ENCODE data around the gene MUCL3. TPM values are rescaled to one million over a fixed set of nuclear protein-coding genes. Genes with fewer than 3 reads are reported as not detected.
"Not testable (repeated sequence)": the region's sequence is repeated elsewhere in the genome, so short reads cannot be mapped to it uniquely, and the experiment has no call there.

The MUCL3 gene
- total RNA-seq, 3 donors from 2014 or later: not detected

- no peaks in the 10 kb centered on the region for H3K9me3 ChIP-seq
- no peak overlapping the region for H3K27ac ChIP-seq
- no peaks in the 10 kb centered on the region for H3K4me1 ChIP-seq
- H3K36me3 ChIP-seq: no peaks in the 10 kb centered on the region
- intact Hi-C loops (cut with DNase I; ENCODE audit: low total_unique reads): no loop called here
- H3K4me3 ChIP-seq: no peak overlapping the region
- TF ChIP-seq CTCF (IDR thresholded peaks at IDR 0.05) (no peak), POLR2AphosphoS5 (IDR thresholded peaks at IDR 0.05) (no peak), POLR2A (IDR thresholded peaks at IDR 0.05) (no peak)
- H3K27me3 ChIP-seq: no peaks in the 10 kb centered on the region
- DNase-seq (ENCODE audit: low spot score in 2 of 2): no peak
These were observed 39.8 kb upstream of the MUCL3 start for GRCh38 chr6:30900863-30901417.

GRCh38 chr6:30901436-30901835, 39.3 kb upstream of the MUCL3 start:
- no peak for TF ChIP-seq POLR2A (IDR thresholded peaks at IDR 0.05)
- TF ChIP-seq POLR2AphosphoS5 (IDR thresholded peaks at IDR 0.05): no peak
- no peak for TF ChIP-seq CTCF (IDR thresholded peaks at IDR 0.05)
- DNase-seq (ENCODE audit: low spot score in 2 of 2): no peak
- Histone ChIP-seq H3K4me1 (no peaks in the 10 kb centered on the region), H3K4me3 (no peak overlapping the region), H3K36me3 (no peaks in the 10 kb centered on the region), H3K9me3 (no peaks in the 10 kb centered on the region), H3K27ac (no peak overlapping the region), H3K27me3 (no peaks in the 10 kb centered on the region)
- intact Hi-C loops (cut with DNase I; ENCODE audit: low total_unique reads): no loop called here

- H3K27ac ChIP-seq; intact Hi-C loops (cut with DNase I; ENCODE audit: low total_unique reads); DNase-seq (ENCODE audit: low spot score in 2 of 2); H3K36me3 ChIP-seq; H3K4me3 ChIP-seq; H3K4me1 ChIP-seq; H3K9me3 ChIP-seq; H3K27me3 ChIP-seq: not testable (repeated sequence)
These were observed 38.6 kb upstream of the MUCL3 start for GRCh38 chr6:30902196-30902595.

GRCh38 chr6:30902709-30903108, 38.1 kb upstream of the MUCL3 start:
- intact Hi-C loops (cut with DNase I; ENCODE audit: low total_unique reads): no loop called here
- Histone ChIP-seq H3K27ac (no peak overlapping the region), H3K36me3 (no peaks in the 10 kb centered on the region), H3K27me3 (no peaks in the 10 kb centered on the region), H3K4me1 (no peaks in the 10 kb centered on the region), H3K4me3 (no peak overlapping the region), H3K9me3 (no peaks in the 10 kb centered on the region)
- no peak for DNase-seq (ENCODE audit: low spot score in 2 of 2)
- TF ChIP-seq POLR2AphosphoS5 (IDR thresholded peaks at IDR 0.05) (no peak), POLR2A (IDR thresholded peaks at IDR 0.05) (no peak), CTCF (IDR thresholded peaks at IDR 0.05) (no peak)

- no peak for TF ChIP-seq CTCF (IDR thresholded peaks at IDR 0.05)
- no peak for TF ChIP-seq POLR2AphosphoS5 (IDR thresholded peaks at IDR 0.05)
- no peak for TF ChIP-seq POLR2A (IDR thresholded peaks at IDR 0.05)
- intact Hi-C loops (cut with DNase I; ENCODE audit: low total_unique reads): no loop called here
- no peak overlapping the region for H3K4me3 ChIP-seq
- H3K4me1 ChIP-seq: no peaks in the 10 kb centered on the region
- no peak for DNase-seq (ENCODE audit: low spot score in 2 of 2)
- no peak overlapping the region for H3K27ac ChIP-seq
- no peaks in the 10 kb centered on the region for H3K27me3 ChIP-seq
- no peaks in the 10 kb centered on the region for H3K9me3 ChIP-seq
- no peaks in the 10 kb centered on the region for H3K36me3 ChIP-seq
These were observed 37.5 kb upstream of the MUCL3 start for GRCh38 chr6:30903236-30903635.

- H3K4me3 ChIP-seq: peak overlapping the region; percentile 74 to 89 (median 83)
These were observed 33.4 kb upstream of the MUCL3 start for GRCh38 chr6:30907290-30907757.

More at GRCh38 chr6:30907290-30907757, 33.4 kb upstream of the MUCL3 start:
- H3K36me3 ChIP-seq; DNase-seq (ENCODE audit: low spot score in 2 of 2); H3K27me3 ChIP-seq; intact Hi-C loops (cut with DNase I; ENCODE audit: low total_unique reads); H3K4me1 ChIP-seq; H3K9me3 ChIP-seq: not testable (repeated sequence)
- peak overlapping the region; percentile 39 to 66 for H3K27ac ChIP-seq

All from breast epithelium (tissue), 4 donors.